Thymus (tissue), 11 donors: Measurements from ENCODE around the gene EVI5L. TPM values are rescaled to one million over a fixed set of nuclear protein-coding genes. Genes with fewer than 3 reads are reported as not detected.
"Not testable (repeated sequence)": the region's sequence is repeated elsewhere in the genome, so short reads cannot be mapped to it uniquely, and the experiment has no call there.

Experiments
- DNase-seq, 9 donors: peaks; one replicate each; pipeline ENCODE4 v3.0.0-alpha.2; 2013; ENCODE audit warnings: low spot score in 9 of 9, low read depth in 6 of 9, missing footprints in 1 of 9
- H3K27ac ChIP-seq, 2 donors: one replicate each; pipeline ENCODE4 v1.5.1; 2013; ENCODE audit warnings: control low read depth in 1 of 2, low read depth in 1 of 2, low read length in 1 of 2, mild to moderate bottlenecking in 1 of 2, moderate library complexity in 1 of 2
- H3K27me3 ChIP-seq, 2 donors: one replicate each; pipeline ENCODE4 v1.5.1; 2013; ENCODE audit warnings: low read length in 1 of 2; ENCODE audit not compliant: control insufficient read depth in 2 of 2, insufficient read depth in 1 of 2
- H3K36me3 ChIP-seq, 2 donors: one replicate each; pipeline ENCODE4 v1.5.1; 2013; ENCODE audit warnings: low read length in 1 of 2, mild to moderate bottlenecking in 1 of 2, moderate library complexity in 1 of 2; ENCODE audit not compliant: control insufficient read depth in 2 of 2, insufficient read depth in 2 of 2
- H3K4me1 ChIP-seq, 2 donors: one replicate each; pipeline ENCODE4 v1.5.1; 2013; ENCODE audit warnings: low read length in 2 of 2; ENCODE audit not compliant: control insufficient read depth in 2 of 2, insufficient read depth in 2 of 2
- H3K4me3 ChIP-seq, 2 donors: one replicate each; pipeline ENCODE4 v1.5.1; 2013; ENCODE audit warnings: low read length in 2 of 2, control low read depth in 1 of 2, mild to moderate bottlenecking in 1 of 2
- H3K9me3 ChIP-seq, 2 donors: one replicate each; pipeline ENCODE4 v1.5.1; 2013; ENCODE audit warnings: low read length in 1 of 2, mild to moderate bottlenecking in 1 of 2; ENCODE audit not compliant: control insufficient read depth in 2 of 2, insufficient read depth in 1 of 2
- WGBS: extraction: QIAGEN DNeasy Blood & Tissue Kit; methylation state at CpG from one replicate; pipeline ENCODE4 v1.1.7; 2013; 5-methylcytosine and 5-hydroxymethylcytosine counted together
- polyA plus RNA-seq: library from polyadenylated mRNA; stranded (reverse); fragments of 200-250 nt; gene quantifications from one replicate; pipeline ENCODE4 v1.2.3, GENCODE V29; 2013
- total RNA-seq: library from RNA; stranded (reverse); fragments of 120-200 nt; gene quantifications from one replicate; pipeline ENCODE4 v1.2.4, GENCODE V29; 2013
- donor health status: healthy.

Gene EVI5L
- total and polyA plus RNA-seq, 2 donors, result 4.9 to 7.6 TPM

GRCh38 chr19:7806876-7807275, 23.1 kb upstream of the EVI5L start:
- 86% methylated on average over 9 of the region's 9 CpGs for WGBS
- H3K36me3 ChIP-seq, result no peaks in the 10 kb centered on the region
- no peak for DNase-seq
- H3K4me3 ChIP-seq, result no peak overlapping the region
- peaks cover 0 to 7% of the 10 kb centered on the region in 2 donors for H3K27me3 ChIP-seq
- no peaks in the 10 kb centered on the region for H3K4me1 ChIP-seq
- no peak overlapping the region for H3K27ac ChIP-seq
- peaks cover 0 to 2% of the 10 kb centered on the region in 2 donors for H3K9me3 ChIP-seq

DNA sequence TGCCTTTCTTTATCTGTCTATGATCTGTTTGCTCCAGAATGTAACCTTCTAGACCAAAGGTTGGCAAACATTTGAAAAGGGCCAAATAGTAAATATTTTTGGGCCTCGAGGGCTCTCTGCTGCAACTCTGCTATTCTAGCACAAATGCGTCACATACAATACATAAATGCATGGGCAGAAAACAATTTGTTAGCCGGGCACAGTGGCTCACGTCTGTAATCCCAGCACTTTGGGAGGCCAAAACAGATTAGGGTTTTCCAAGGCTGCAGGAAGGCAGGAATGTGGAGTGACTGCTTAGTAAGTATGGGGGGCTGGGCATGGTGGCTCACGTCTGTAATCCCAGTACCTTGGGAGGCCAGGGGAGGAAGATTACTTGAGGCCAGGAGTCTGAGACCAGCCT, 21.9 kb upstream of the EVI5L start:
- Histone ChIP-seq H3K4me1 (no peaks in the 10 kb centered on the region), H3K9me3 (peaks cover 0 to 2% of the 10 kb centered on the region in 2 donors), H3K27ac (no peak overlapping the region), H3K27me3 (peaks cover 0 to 7% of the 10 kb centered on the region in 2 donors), H3K4me3 (no peak overlapping the region), H3K36me3 (no peaks in the 10 kb centered on the region)
- WGBS, result 87% methylated on average over 5 of the region's 5 CpGs
- DNase-seq, result no peak

DNA sequence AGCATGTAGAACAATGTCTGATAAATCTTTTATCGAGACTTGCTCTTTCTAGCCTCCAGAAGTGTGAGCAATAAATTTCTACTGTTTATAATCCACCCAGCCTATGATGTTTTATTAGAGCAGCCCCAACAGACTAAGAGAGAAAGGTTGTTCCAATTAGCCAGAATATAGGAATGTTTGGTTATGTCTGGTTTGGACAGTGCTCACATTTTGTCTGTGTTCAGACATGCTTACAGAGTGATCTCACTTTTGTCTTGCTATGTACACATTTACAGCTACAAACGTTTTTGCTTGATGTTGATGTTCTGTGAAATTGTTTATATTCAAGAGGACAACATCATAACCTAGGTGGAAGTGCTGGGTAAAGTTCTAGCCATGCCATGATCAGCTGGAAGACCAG, 18.0 kb upstream of the EVI5L start:
- H3K4me3 ChIP-seq, result no peak overlapping the region
- WGBS, result 59% methylated on average over 2 of the region's 2 CpGs
- no peak for DNase-seq
- no peak overlapping the region for H3K27ac ChIP-seq
- H3K4me1 ChIP-seq, result no peaks in the 10 kb centered on the region
- no peaks in the 10 kb centered on the region for H3K36me3 ChIP-seq
- no peaks in the 10 kb centered on the region for H3K27me3 ChIP-seq
- H3K9me3 ChIP-seq, result peaks cover 0 to 2% of the 10 kb centered on the region in 2 donors

DNA sequence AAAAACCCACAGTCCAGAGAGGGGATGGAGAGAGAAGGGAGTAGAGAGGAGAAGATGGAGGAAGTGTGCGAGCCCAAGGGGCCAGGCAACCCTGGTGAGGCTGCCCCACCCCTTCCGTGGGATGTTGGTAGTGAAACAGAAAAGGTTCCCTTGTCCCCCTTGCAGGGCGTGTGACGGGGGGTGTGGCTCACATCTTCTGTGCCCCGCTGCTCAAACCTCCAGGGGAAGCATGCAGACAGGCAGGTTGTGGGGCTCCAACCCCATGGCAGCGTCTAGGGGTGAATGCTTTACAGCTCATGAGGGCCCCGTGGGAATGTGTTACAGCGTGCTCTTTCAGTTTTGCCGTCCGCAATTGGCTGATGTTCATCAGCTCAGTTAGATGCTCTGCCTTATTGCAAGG, 14.7 kb upstream of the EVI5L start:
- H3K9me3 ChIP-seq, result peaks cover 0 to 4% of the 10 kb centered on the region in 2 donors
- H3K36me3 ChIP-seq, result no peaks in the 10 kb centered on the region
- H3K4me1 ChIP-seq, result peaks cover 5 to 6% of the 10 kb centered on the region in 2 donors
- no peak for DNase-seq
- H3K27me3 ChIP-seq, result no peaks in the 10 kb centered on the region
- no peak overlapping the region for H3K27ac ChIP-seq
- no peak overlapping the region for H3K4me3 ChIP-seq
- 30% methylated on average over 10 of the region's 10 CpGs for WGBS

GRCh38 chr19:7816040-7816439, 14.0 kb upstream of the EVI5L start:
- H3K27me3 ChIP-seq, H3K27ac ChIP-seq, H3K4me3 ChIP-seq, H3K36me3 ChIP-seq, DNase-seq, H3K9me3 ChIP-seq: not testable (repeated sequence)
- peaks cover 9 to 12% of the 10 kb centered on the region in 2 donors for H3K4me1 ChIP-seq
- WGBS, result 98% methylated on average over 3 of the region's 3 CpGs

DNA sequence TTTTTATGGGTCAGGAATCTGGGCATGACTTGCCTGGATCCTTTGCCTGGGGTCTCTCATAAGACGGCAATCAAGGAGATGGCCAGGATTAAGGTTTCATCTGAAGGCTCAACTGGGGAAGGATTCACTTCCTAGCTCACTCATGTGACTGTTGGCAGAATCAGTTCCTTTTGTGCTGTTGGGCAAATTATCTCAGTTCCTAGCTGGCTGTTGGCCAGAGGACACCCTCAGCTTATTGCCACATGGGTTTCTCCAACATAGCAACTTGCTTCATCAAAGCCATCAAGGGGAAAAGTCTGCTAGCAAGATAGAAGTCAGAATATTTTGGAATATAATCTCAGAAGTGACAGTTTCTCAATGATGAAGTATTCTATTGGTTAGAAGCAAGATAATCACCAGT, 12.2 kb upstream of the EVI5L start:
- H3K4me1 ChIP-seq, result peaks cover 9 to 12% of the 10 kb centered on the region in 2 donors
- no peaks in the 10 kb centered on the region for H3K36me3 ChIP-seq
- H3K9me3 ChIP-seq, result peaks cover 0 to 2% of the 10 kb centered on the region in 2 donors
- H3K4me3 ChIP-seq, result no peak overlapping the region
- no peaks in the 10 kb centered on the region for H3K27me3 ChIP-seq
- no peak overlapping the region for H3K27ac ChIP-seq
- DNase-seq, result no peak
- WGBS, result 93% methylated on average over 1 of the region's 1 CpG

DNA sequence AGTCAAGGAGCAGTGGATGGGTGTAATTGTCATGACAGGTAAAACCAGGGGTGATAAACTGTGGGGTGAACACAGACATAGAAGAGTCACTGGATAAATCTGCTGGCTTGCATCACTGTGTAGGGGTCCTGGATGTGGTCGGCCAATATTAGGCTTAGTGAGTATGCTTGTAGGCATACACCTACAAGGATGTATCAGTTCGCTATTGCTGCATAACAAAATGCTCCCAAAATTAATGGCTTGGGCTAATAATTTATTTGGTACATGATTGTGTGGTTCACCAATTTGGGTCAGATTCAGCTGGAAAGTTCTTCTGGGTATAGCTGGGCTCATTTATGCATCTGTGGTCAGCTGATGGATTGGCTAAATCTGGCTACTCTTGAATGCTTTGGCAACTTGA, 11.2 kb upstream of the EVI5L start:
- no peaks in the 10 kb centered on the region for H3K27me3 ChIP-seq
- WGBS, result 49% methylated on average over 2 of the region's 2 CpGs

GRCh38 chr19:7819337-7819736, 10.7 kb upstream of the EVI5L start:
- Histone ChIP-seq H3K27ac (no peak overlapping the region), H3K36me3 (no peaks in the 10 kb centered on the region), H3K4me3 (no peak overlapping the region), H3K9me3 (peaks cover 0 to 2% of the 10 kb centered on the region in 2 donors), H3K27me3 (no peaks in the 10 kb centered on the region), H3K4me1 (peaks cover 9 to 12% of the 10 kb centered on the region in 2 donors)
- no peak for DNase-seq
- WGBS, result 95% methylated on average over 2 of the region's 2 CpGs

More for the DNA sequence above, 11.2 kb upstream of the EVI5L start:
- H3K4me3 ChIP-seq, result no peak overlapping the region
- no peak overlapping the region for H3K27ac ChIP-seq
- no peaks in the 10 kb centered on the region for H3K36me3 ChIP-seq
- peaks cover 0 to 2% of the 10 kb centered on the region in 2 donors for H3K9me3 ChIP-seq
- H3K4me1 ChIP-seq, result peaks cover 9 to 12% of the 10 kb centered on the region in 2 donors
- no peak for DNase-seq

- Histone ChIP-seq H3K4me1 (peaks cover 9 to 12% of the 10 kb centered on the region in 2 donors), H3K4me3 (no peak overlapping the region), H3K9me3 (peaks cover 0 to 2% of the 10 kb centered on the region in 2 donors), H3K27ac (peak overlapping the region in 1 of 2 donors; percentile 32), H3K36me3 (no peaks in the 10 kb centered on the region), H3K27me3 (no peaks in the 10 kb centered on the region)
- peak in 1 of 9 donors; percentile 26 for DNase-seq
- 29% methylated on average over 3 of the region's 3 CpGs for WGBS
These were observed 9.4 kb upstream of the EVI5L start for GRCh38 chr19:7820588-7820987.
